ENCODE results near the gene DCP1A. TPM values are rescaled to one million over a fixed set of nuclear protein-coding genes. Genes with fewer than 3 reads are reported as not detected.

The DCP1A gene
- total and polyA plus RNA-seq, 2 of the 13 experiments (the other 11 are each of a cell fraction or from before 2014, with no cell fraction given) = 14.2 to 41.2 TPM

Small RNA genes within 50 kb of the gene (small RNA-seq; reads per million reads assigned to genes)
- gene RF00019 (ENCODE audit: insufficient read depth in 2 of 3, insufficient read length in 3 of 3, low read depth in 2 of 3, low replicate concordance in 1 of 3) = 0 reads per million in 3 experiments
- gene RF00212 (ENCODE audit: insufficient read depth in 2 of 3, insufficient read length in 3 of 3, low read depth in 2 of 3, low replicate concordance in 1 of 3) = 0 reads per million in 3 experiments
- 0 reads per million in 3 experiments for gene RF00568 (ENCODE audit: insufficient read depth in 2 of 3, insufficient read length in 3 of 3, low read depth in 2 of 3, low replicate concordance in 1 of 3)

Other genes starting within 250 kb of the DCP1A start
- 25.7 and 37.0 TPM in 2 replicates for gene RFT1, start 217.1 kb downstream of the DCP1A start, total RNA-seq (2016; rRNA removed; fragmentation: Illumina TruSeq; extraction: Trizol)
- gene RFT1, start 217.1 kb downstream of the DCP1A start, polyA plus RNA-seq (2011; rRNA removed) = 21.0 and 23.2 TPM in 2 replicates
- gene PRKCD, start 186.3 kb downstream of the DCP1A start, total RNA-seq (2016; rRNA removed; fragmentation: Illumina TruSeq; extraction: Trizol) = 1.6 and 4.3 TPM in 2 replicates
- gene PRKCD, start 186.3 kb downstream of the DCP1A start, polyA plus RNA-seq (2011; rRNA removed) = 40.7 and 47.7 TPM in 2 replicates
- 196 and 238 TPM in 2 replicates for gene TKT, start 91.5 kb downstream of the DCP1A start, total RNA-seq (2016; rRNA removed; fragmentation: Illumina TruSeq; extraction: Trizol)
- 150 and 188 TPM in 2 replicates for gene TKT, start 91.5 kb downstream of the DCP1A start, polyA plus RNA-seq (2011; rRNA removed)
- gene CACNA1D, start 147.1 kb upstream of the DCP1A start, total RNA-seq (2016; rRNA removed; fragmentation: Illumina TruSeq; extraction: Trizol) = 0.38 and 0.45 TPM in 2 replicates
- 0.26 and 0.33 TPM in 2 replicates for gene CACNA1D, start 147.1 kb upstream of the DCP1A start, polyA plus RNA-seq (2011; rRNA removed)